T-helper 22 cell (primary cell): Measurements from ENCODE around the gene PRR23C.
"Not testable (repeated sequence)": the region's sequence is repeated elsewhere in the genome, so short reads cannot be mapped to it uniquely, and the experiment has no call there.

Experiments used
- DNase-seq: peaks from one replicate; pipeline ENCODE4 v3.0.0-alpha.2; 2020; ENCODE audit warnings: low read depth

The PRR23C gene

DNA sequence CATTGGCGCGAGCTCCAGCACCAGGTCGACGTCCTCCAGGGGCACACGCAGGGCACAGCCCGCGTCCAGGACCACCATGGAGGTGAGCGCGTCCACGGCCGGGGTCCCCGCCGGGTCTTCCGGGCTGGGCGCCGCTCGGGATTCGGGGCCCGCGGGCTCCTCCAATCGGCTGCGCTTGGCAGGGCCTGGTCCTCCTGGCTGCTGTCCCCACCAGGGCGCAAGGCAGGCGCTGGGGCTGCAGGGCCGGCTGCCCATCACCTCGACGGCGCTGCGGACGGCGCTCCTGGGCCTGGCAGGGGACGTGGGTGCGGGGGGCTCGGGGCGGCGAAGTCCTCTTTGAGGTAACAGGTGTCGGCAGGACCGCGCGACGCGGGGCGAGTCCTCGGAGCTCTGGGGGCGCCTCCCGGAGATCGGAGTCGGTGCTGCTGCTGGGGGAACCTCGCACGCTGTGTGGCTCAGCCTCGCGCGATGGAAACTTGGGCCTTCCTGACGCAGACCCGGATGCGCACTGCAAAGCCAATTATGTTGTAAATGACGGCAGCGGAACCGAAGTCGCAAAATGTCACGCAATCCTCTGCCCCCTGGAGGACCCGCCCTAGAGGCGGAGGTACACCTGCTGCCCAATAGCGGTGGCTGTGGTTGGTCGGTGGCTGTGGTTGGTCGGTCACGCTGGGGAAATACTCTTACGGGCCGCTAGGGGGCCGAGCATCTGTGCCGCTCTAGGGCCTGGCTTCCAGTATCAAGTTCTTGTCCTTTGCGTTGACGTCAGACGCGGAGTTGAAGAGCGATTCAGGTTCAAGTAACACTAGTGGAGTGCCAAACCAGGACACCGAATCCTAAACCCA lies at the start of gene PRR23C:
PRR23C (minus strand) TSS at position 527 of the 845 bp plus-strand sequence; CDS start at position 255, 272 bp downstream.
- no peak for DNase-seq

DNA sequence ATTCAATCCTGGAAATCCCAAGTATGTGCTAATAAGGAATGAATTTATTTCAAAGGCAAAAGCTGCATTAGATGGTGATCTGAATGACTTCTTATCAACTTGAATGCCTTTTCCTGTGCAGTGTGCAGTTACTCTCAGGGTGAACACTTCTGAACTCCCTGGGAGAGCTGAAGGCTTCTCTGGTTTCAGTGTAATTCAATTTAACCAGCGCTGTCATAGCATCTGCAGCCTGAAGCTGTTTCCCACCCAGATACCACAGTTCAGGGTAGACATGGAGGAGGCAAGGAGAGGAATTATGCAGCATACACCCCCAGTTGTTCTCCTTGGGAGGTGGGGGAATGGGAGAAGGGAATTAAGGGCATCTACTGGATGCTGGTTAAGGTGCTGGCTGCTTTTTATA lies 49.1 kb upstream of the PRR23C start:
- no peak for DNase-seq

DNA sequence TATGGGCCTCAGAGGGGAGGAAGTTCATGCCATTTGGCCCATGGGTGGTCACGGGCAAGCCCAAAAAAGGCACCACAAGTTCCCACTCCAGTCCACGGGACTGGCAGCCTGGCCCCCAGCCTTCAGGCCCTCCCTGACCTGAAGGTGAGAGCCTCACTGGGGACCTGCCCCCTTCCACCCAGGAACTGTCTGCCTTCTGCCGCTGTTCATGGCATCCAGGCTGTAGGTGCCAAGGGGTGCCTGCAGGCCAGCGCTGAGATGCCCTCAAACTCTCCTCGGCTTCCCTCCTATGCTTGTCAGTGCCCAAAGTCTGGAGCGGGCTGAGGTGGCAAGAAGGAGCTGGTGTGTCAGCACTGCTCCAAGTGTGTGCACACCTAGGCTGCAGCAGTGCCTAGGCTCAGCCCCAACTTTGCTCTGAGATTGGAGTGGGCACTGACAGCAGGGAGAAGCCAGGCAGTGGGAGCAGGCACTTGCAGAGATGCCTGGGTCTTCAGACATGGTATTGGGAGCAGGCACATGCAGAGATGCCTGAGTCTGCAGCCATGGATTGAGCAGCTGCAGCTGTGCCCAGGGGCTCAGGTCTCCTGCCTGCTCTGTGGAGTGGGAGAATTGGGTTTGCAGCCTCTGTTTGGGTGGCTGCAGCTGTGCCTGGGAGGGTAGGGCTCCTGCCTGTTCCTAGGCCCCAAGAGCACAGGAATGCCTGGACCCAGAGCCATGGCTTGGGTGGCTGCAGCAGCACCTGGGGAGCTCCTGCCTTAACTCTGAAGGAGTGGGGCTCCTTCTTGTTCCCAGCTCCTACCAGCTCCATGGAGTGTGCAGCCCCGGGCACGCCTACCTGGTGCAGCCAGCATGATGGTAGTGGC lies 44.0 kb upstream of the PRR23C start:
- no peak for DNase-seq

GRCh38 chr3:139087621-139088020 lies 42.9 kb upstream of the PRR23C start:
- DNase-seq, result no peak

DNA sequence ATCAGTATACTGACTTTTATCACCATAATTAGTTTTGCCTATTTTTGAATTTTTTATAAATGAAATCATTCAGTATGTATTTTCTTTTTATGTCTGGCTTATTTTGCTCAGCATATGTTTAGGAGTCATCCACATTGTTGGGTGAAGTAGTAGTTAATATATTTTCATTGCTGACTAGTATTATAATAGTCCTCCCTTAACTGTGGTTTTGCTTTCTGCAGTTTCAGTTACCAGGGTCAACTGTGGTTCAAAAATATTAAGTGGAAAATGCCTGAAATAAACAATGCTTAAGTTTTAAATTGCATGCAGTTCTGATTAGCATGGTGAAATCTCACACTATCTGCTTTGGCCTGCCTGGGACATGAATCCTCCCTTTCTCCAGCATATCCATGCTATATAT lies 39.5 kb upstream of the PRR23C start:
- no peak for DNase-seq

- DNase-seq, result no peak
Observed at GRCh38 chr3:139074565-139075115, 29.9 kb upstream of the PRR23C start.

- no peak for DNase-seq
Observed at GRCh38 chr3:139062918-139063317, 18.2 kb upstream of the PRR23C start.

GRCh38 chr3:139052802-139053600 lies 8.3 kb upstream of the PRR23C start:
- no peak for DNase-seq

- DNase-seq, result no peak
Observed at GRCh38 chr3:139043554-139044365, 932 bp downstream of the PRR23C start.

GRCh38 chr3:139037478-139037877 lies 7.2 kb downstream of the PRR23C start:
- DNase-seq, result no peak

GRCh38 chr3:139032326-139033002 lies 12.2 kb downstream of the PRR23C start:
- DNase-seq, result no peak

DNA sequence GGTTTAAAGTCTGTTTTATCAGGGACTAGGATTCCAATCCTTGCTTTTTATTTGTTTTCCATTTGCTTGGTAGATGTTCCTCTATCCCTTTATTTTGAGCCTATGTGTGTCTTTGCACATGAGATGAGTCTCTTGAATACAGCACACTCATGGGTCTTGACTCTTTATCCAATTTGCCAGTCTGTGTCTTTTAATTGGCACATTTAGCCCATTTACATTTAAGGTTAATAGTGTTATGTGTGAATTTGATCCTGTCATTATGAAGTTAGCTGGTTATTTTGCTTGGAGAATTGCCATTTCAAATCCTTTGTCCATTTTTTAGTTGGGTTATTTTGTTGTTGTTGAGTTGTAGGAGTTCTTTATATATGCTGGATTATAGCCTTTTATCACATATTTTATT lies 14.1 kb downstream of the PRR23C start:
- DNase-seq, result not testable (repeated sequence)

- DNase-seq, result no peak
Observed at GRCh38 chr3:139024968-139025367, 19.7 kb downstream of the PRR23C start.

GRCh38 chr3:139020868-139021234 lies 23.8 kb downstream of the PRR23C start, which contains the start of gene PRR23B:
PRR23B (minus strand) TSS chr3:139020926; CDS start chr3:139020661, 265 bp downstream.
- no peak for DNase-seq

- no peak for DNase-seq
Observed at GRCh38 chr3:139020036-139020867, 24.4 kb downstream of the PRR23C start.

GRCh38 chr3:139016430-139017048 lies 28.2 kb downstream of the PRR23C start:
- DNase-seq, result no peak

DNA sequence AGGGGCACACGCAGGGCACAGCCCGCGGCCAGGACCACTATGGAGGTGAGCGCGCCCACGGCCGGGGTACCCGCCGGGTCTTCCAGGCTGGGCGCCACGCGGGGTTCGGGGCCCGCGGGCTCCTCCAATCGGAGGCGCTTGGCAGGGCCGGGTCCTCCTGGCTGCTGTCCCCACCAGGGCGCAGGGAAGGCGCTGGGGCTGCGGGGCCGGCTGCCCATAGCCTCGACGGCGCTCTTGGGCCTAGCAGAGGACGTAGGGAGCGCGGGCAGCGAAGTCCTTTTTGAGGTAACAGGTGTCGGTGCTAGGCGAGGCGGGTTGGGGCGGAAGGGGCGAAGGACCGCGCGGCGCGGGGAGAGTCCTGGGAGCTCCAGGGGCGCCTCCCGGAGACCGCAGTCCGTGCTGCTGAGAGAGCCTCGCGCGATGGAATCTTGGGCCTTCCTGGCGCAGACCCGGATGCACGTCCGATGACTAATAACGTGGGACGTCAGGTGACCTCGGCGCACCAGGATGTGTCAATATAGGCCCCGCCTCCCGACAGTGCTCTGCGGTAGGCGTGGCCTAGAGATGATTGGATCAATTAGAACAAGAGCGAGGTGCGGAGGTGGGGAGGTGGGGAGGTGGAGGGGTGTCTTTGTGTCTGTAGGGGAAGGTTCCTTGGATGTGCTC lies 38.5 kb downstream of the PRR23C start, which contains the start of gene PRR23A:
PRR23A (minus strand) TSS at position 218 of the 666 bp plus-strand sequence; CDS start at position 218, 0 bp downstream.
- no peak for DNase-seq

GRCh38 chr3:139005356-139005993 lies 39.2 kb downstream of the PRR23C start:
- DNase-seq, result no peak
